OCI-LY7 (cell line): ENCODE results near the gene PIP5K1C. TPM values are rescaled to one million over a fixed set of nuclear protein-coding genes. Genes with fewer than 3 reads are reported as not detected.

ENCODE experiments used
- BruUV-seq: library from RNA; stranded (reverse); fragments of 400-500 nt; replicated peaks from 2 replicates; lab custom pipeline; 2021; lab: Mats Ljungman, UMichigan
- CTCF ChIA-PET: fragments of 300-600 bp; sonication (Branson Sonifier 250); formaldehyde crosslinking; loops from one replicate; lab custom pipeline; 2022; ENCODE audit warnings: antibody characterized with exemption; ENCODE audit not compliant: unreplicated experiment; lab: Charles Lee
- POLR2A ChIA-PET: fragments of 300-600 bp; sonication (Branson Sonifier 250); formaldehyde crosslinking; loops from one replicate; lab custom pipeline; 2022; ENCODE audit warnings: antibody characterized with exemption; lab: Charles Lee
- DNase-seq: peaks from one replicate; pipeline ENCODE4 v3.0.0-alpha.2; 2015; ENCODE audit warnings: low spot score
- H2AFZ ChIP-seq: fragments of 200-600 bp; sonication (generic), shearing (Covaris generic); 2 replicates; pipeline ENCODE4 v1.6.1; 2014; ENCODE audit warnings: mild to moderate bottlenecking, antibody characterized with exemption, low read length, moderate library complexity
- H3K27ac ChIP-seq: fragments of 200-600 bp; sonication (generic); 2 replicates; pipeline ENCODE4 v1.5.1; 2014; ENCODE audit warnings: mixed run types, low read depth, mild to moderate bottlenecking, moderate library complexity, low read length, inconsistent platforms; ENCODE audit not compliant: poor library complexity, severe bottlenecking
- H3K36me3 ChIP-seq: fragments of 200-600 bp; sonication (generic); 2 replicates; pipeline ENCODE4 v1.6.1; 2014; ENCODE audit warnings: mild to moderate bottlenecking, antibody characterized with exemption, low read length, moderate library complexity, mixed read lengths; ENCODE audit not compliant: insufficient read depth
- H3K4me1 ChIP-seq: fragments of 200-600 bp; sonication (generic); 2 replicates; pipeline ENCODE4 v1.5.1; 2014; ENCODE audit warnings: mild to moderate bottlenecking, low read length; ENCODE audit not compliant: insufficient read depth, poor library complexity, severe bottlenecking
- H3K4me2 ChIP-seq: fragments of 200-600 bp; sonication (generic); 2 replicates; pipeline ENCODE4 v1.6.1; 2014; ENCODE audit warnings: mild to moderate bottlenecking, low read length
- H3K4me3 ChIP-seq: fragments of 200-600 bp; sonication (generic); 2 replicates; pipeline ENCODE4 v1.5.1; 2014; ENCODE audit warnings: mild to moderate bottlenecking, low read depth, low read length; ENCODE audit not compliant: poor library complexity, severe bottlenecking
- H3K79me2 ChIP-seq: fragments of 200-600 bp; sonication (generic); 2 replicates; pipeline ENCODE4 v1.6.1; 2016; ENCODE audit warnings: low read depth, mild to moderate bottlenecking, low read length, moderate library complexity, mixed read lengths; ENCODE audit not compliant: insufficient read depth
- H3K9me2 ChIP-seq: fragments of 200-600 bp; sonication (generic); 2 replicates; pipeline ENCODE4 v1.6.1; 2016; ENCODE audit warnings: mild to moderate bottlenecking, low read length, mixed read lengths; ENCODE audit not compliant: insufficient read depth
- H3K9me3 ChIP-seq: fragments of 200-600 bp; sonication (generic); 2 replicates; pipeline ENCODE4 v1.6.1; 2014; ENCODE audit warnings: mild to moderate bottlenecking, mixed run types, low read length, mixed read lengths
- H4K20me1 ChIP-seq: fragments of 200-600 bp; sonication (generic); 2 replicates; pipeline ENCODE4 v1.6.1; 2014; ENCODE audit warnings: mild to moderate bottlenecking, antibody characterized with exemption, low read length, moderate library complexity, mixed read lengths; ENCODE audit not compliant: insufficient read depth
- CTCF ChIP-seq: fragments of 200-600 bp; sonication (generic); conservative IDR thresholded peaks from 2 replicates; pipeline ENCODE4 v1.5.1; 2014; ENCODE audit warnings: mild to moderate bottlenecking, antibody characterized with exemption, low read length, moderate library complexity, mixed read lengths
- EZH2phosphoT487 ChIP-seq: fragments of 200-600 bp; sonication (generic); IDR thresholded peaks from 2 replicates; pipeline ENCODE4 v1.6.1; 2018; ENCODE audit warnings: low read depth, borderline replicate concordance, mild to moderate bottlenecking, mixed run types, antibody characterized with exemption, low read length, moderate library complexity, mixed read lengths
- intact Hi-C: fragments of 100-400 bp; cut with micrococcal nuclease; formaldehyde crosslinking; loops from one replicate; pipeline ENCODE4 v1.10.0; 2022; ENCODE audit not compliant: unreplicated experiment
- total RNA-seq, 2 experiments: library from RNA; depleted of rRNA in 1 of 2; stranded (reverse); fragments of >200 nt in 1 of 2; shearing (Covaris generic) in 1 of 2; gene quantifications; 2 replicates each; pipeline ENCODE4 v1.2.3, GENCODE V29; 2014 to 2022

The PIP5K1C gene
- total RNA-seq, 2 experiments from 2014 or later, result 7.6 to 15.1 TPM

GRCh38 chr19:3590991-3591659 lies 109.1 kb downstream of the PIP5K1C start:
- Histone ChIP-seq H3K36me3 (no peaks in the 10 kb centered on the region), H4K20me1 (no peaks in the 10 kb centered on the region), H3K4me2 (no peak overlapping the region), H3K4me3 (no peak overlapping the region), H3K4me1 (no peaks in the 10 kb centered on the region), H3K27ac (no peak overlapping the region), H3K9me3 (no peaks in the 10 kb centered on the region; the same call in 1 of the 2 replicates), H3K9me2 (no peaks in the 10 kb centered on the region), H3K79me2 (no peaks in the 10 kb centered on the region), H2AFZ (no peak overlapping the region)
- POLR2A ChIA-PET, result interaction anchor here (0.5 kb wide), 2 partner anchors 1612 to 1797 kb away, joined by 3 read pairs; no protein-coding TSS in a partner anchor
- BruUV-seq, result no TSS peak
- no peak for DNase-seq
- CTCF ChIA-PET, result no interaction called here
- intact Hi-C loops, result no loop called here
- no peak for TF ChIP-seq CTCF

- Histone ChIP-seq H3K9me2 (no peaks in the 10 kb centered on the region), H3K36me3 (no peaks in the 10 kb centered on the region), H2AFZ (no peak overlapping the region), H3K79me2 (no peaks in the 10 kb centered on the region), H4K20me1 (no peaks in the 10 kb centered on the region), H3K4me3 (no peak overlapping the region), H3K9me3 (no peaks in the 10 kb centered on the region; the same call in 1 of the 2 replicates), H3K4me1 (no peaks in the 10 kb centered on the region), H3K4me2 (no peak overlapping the region), H3K27ac (no peak overlapping the region)
- POLR2A ChIA-PET, result interaction anchor here (0.6 kb wide), 1 partner anchor 139 kb away, joined by 3 read pairs; no protein-coding TSS in a partner anchor
- BruUV-seq, result no TSS peak
- TF ChIP-seq CTCF (no peak), EZH2phosphoT487 (no peak)
- DNase-seq, result no peak
- intact Hi-C loops, result no loop called here
- CTCF ChIA-PET, result no interaction called here
Measured at GRCh38 chr19:3589949-3590348, 110.3 kb downstream of the PIP5K1C start.

GRCh38 chr19:3589439-3589838 lies 110.8 kb downstream of the PIP5K1C start:
- intact Hi-C loops, result no loop called here
- H3K4me2 ChIP-seq, result no peak overlapping the region
- CTCF ChIA-PET, result no interaction called here

More at GRCh38 chr19:3589439-3589838, 110.8 kb downstream of the PIP5K1C start:
- Histone ChIP-seq H3K79me2 (no peaks in the 10 kb centered on the region), H3K9me2 (no peaks in the 10 kb centered on the region), H3K27ac (no peak overlapping the region), H3K4me3 (no peak overlapping the region), H3K9me3 (no peaks in the 10 kb centered on the region; the same call in 1 of the 2 replicates), H4K20me1 (no peaks in the 10 kb centered on the region), H3K36me3 (no peaks in the 10 kb centered on the region), H2AFZ (no peak overlapping the region), H3K4me1 (no peaks in the 10 kb centered on the region)
- POLR2A ChIA-PET, result no interaction called here
- no TSS peak for BruUV-seq
- no peak for DNase-seq
- TF ChIP-seq CTCF (no peak), EZH2phosphoT487 (no peak)
